ENCODE data around the gene SARM1. TPM values are rescaled to one million over a fixed set of nuclear protein-coding genes. Genes with fewer than 3 reads are reported as not detected.

Gene SARM1
- total and polyA plus RNA-seq, 5 donors from 2014 or later, result 7.2 to 21.7 (median 8.2) TPM

DNA sequence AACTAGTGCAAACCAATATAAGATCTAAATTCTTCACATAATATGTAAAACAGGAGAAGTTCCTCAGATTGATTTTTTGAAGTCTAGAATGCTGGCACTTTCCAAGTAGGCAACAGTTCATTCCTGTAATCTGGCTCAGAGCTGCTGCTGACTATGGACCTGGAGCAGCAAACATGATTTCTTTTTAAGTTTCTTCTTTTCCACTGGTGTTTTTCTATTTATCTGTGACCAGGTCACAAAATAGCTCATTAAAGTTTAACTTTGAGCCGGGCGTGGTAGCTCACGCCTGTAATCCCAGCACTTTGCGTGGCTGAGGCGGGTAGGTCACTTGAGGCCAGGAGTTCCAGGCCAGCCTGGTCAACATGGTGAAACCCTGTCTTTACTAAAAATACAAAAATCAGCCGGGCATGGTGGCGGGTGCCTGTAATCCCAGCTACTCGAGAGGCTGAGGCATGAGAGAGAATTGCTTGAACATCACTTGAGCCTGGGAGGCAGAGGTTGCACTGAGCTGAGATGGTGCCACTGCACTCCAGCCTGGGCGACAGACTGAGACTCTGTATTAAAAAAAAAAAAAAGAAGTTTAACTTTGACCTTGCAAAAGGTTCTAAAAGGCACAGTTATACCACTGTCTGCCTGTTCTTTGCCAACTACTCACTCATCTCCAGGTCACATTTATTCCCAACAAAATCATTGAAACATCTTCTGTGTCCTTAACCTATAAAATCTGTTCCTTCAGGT lies 72.6 kb downstream of the SARM1 start:
- Histone ChIP-seq H3K27ac (ENCODE audit: insufficient read depth, low read length, poor library complexity, severe bottlenecking) (no peak overlapping the region), H3K9me3 (ENCODE audit: control insufficient read depth in 2 of 2, low read length in 2 of 2) (no peaks in the 10 kb centered on the region), H3K4me3 (ENCODE audit: low read depth, low read length) (no peak overlapping the region), H3K27me3 (ENCODE audit: control insufficient read depth, insufficient read depth, low read length) (no peaks in the 10 kb centered on the region), H3K36me3 (ENCODE audit: control insufficient read depth, insufficient read depth, low read length) (no peaks in the 10 kb centered on the region), H3K4me1 (ENCODE audit: control insufficient read depth, insufficient read depth, low read length, poor library complexity, severe bottlenecking) (no peaks in the 10 kb centered on the region)
- no peak overlapping the region for H3K4me3 Mint-ChIP-seq
- H3K27me3 Mint-ChIP-seq, result peaks cover 35% of the 10 kb centered on the region
- H3K27ac Mint-ChIP-seq, result no peak overlapping the region
- ATAC-seq (ENCODE audit: low read depth in 2 of 2) (no peak), DNase-seq (no peak)
- no peaks in the 10 kb centered on the region for H3K9me3 Mint-ChIP-seq
- no peaks in the 10 kb centered on the region for H3K36me3 Mint-ChIP-seq
- no peaks in the 10 kb centered on the region for H3K4me1 Mint-ChIP-seq

DNA sequence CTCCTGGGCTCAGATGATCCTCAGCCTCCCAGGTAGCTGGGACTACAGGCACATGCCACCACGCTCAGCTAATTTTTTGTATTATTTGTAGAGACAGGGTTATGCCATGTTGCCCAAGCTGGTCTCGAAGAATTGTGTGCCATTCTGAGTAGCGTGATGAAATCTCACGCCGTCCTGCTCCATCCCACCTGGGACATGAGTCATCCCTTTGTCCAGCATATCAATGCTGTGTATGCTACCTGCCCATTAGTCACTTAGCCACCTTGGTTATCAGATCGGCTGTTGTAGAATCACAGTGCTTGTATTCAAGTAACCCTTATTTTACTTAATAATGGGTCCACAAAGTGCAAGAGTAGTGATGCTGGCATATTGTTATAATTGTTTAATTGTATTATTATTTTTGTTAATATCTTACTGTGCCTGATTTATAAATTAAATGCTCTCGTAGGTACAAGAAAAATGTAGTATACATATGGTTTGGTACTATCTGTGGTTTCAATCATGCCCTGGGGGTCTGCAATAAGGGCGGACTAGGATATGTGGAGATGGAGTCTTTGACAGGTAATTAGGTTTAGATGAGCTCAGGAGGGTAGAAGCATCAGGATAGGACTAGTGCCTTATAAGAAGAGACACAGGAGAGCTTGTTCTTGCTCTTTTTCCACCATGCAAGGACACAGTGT lies 75.4 kb downstream of the SARM1 start:
- H3K36me3 Mint-ChIP-seq, result no peaks in the 10 kb centered on the region
- H3K4me3 Mint-ChIP-seq, result no peak overlapping the region

DNA sequence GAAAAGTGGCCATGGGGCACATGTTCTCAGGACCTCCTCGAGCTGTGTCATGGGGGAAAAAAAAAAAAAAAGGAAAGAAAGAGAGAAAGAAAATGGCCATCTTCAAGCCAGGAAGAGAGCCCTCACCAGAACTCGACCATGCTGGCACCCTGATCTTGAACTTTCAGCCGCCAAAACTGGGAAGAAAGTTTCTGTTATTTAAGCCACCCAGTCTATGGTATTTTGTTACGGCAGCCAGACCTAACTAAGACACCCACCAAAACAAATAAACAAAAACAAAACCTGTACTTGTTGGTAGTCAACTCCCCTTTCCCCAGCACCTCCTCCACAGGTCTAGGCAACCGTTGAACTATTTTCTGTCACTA lies 75.9 kb downstream of the SARM1 start:
- H3K36me3 ChIP-seq (ENCODE audit: control insufficient read depth, insufficient read depth, low read length), result no peaks in the 10 kb centered on the region
- ATAC-seq (ENCODE audit: low read depth in 2 of 2) (no peak), DNase-seq (no peak)
- no peaks in the 10 kb centered on the region for H3K36me3 Mint-ChIP-seq
- no peaks in the 10 kb centered on the region for H3K9me3 ChIP-seq (ENCODE audit: control insufficient read depth in 2 of 2, low read length in 2 of 2)
- H3K27ac Mint-ChIP-seq, result no peak overlapping the region
- peaks cover 0 to 6% (median 0%) of the 10 kb centered on the region in 7 donors for H3K9me3 Mint-ChIP-seq
- H3K4me1 ChIP-seq (ENCODE audit: control insufficient read depth, insufficient read depth, low read length, poor library complexity, severe bottlenecking), result no peaks in the 10 kb centered on the region
- H3K27me3 Mint-ChIP-seq, result peaks cover 37% of the 10 kb centered on the region
- no peak overlapping the region for H3K4me3 Mint-ChIP-seq
- H3K4me3 ChIP-seq (ENCODE audit: low read depth, low read length), result no peak overlapping the region
- H3K27me3 ChIP-seq (ENCODE audit: control insufficient read depth, insufficient read depth, low read length), result no peaks in the 10 kb centered on the region
- no peaks in the 10 kb centered on the region for H3K4me1 Mint-ChIP-seq
- H3K27ac ChIP-seq (ENCODE audit: insufficient read depth, low read length, poor library complexity, severe bottlenecking), result no peak overlapping the region

More for the DNA sequence above, 75.4 kb downstream of the SARM1 start:
- no peaks in the 10 kb centered on the region for H3K9me3 ChIP-seq (ENCODE audit: control insufficient read depth in 2 of 2, low read length in 2 of 2)
- no peak for DNase-seq
- Mint-ChIP-seq H3K27me3 (peaks cover 37% of the 10 kb centered on the region), H3K27ac (no peak overlapping the region), H3K4me1 (no peaks in the 10 kb centered on the region), H3K9me3 (peaks cover 0 to 6% (median 0%) of the 10 kb centered on the region in 7 donors)
- no peak overlapping the region for H3K4me3 ChIP-seq (ENCODE audit: low read depth, low read length)
- H3K4me1 ChIP-seq (ENCODE audit: control insufficient read depth, insufficient read depth, low read length, poor library complexity, severe bottlenecking), result no peaks in the 10 kb centered on the region
- no peaks in the 10 kb centered on the region for H3K36me3 ChIP-seq (ENCODE audit: control insufficient read depth, insufficient read depth, low read length)
- H3K27me3 ChIP-seq (ENCODE audit: control insufficient read depth, insufficient read depth, low read length), result no peaks in the 10 kb centered on the region
- ATAC-seq (ENCODE audit: low read depth in 2 of 2), result no peak
- H3K27ac ChIP-seq (ENCODE audit: insufficient read depth, low read length, poor library complexity, severe bottlenecking), result no peak overlapping the region

DNA sequence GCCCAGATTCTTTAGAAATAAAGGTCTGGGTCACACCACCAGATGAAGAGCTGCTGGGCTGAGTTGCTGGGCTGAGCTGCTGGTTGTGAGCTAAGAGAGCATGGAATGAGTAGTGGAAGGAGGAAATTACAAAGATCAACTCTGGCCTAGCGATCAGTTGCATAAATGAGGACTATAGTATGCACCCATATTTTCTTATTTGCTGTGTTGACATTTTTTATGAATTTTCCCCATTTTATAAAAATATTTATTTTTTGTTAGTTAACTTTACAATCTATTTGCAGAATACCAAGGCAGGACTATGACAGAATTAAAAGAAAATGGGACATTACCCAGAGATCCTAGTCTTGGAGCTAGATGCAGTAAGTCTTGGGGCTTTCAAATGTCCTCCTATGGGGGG lies 78.4 kb downstream of the SARM1 start:
- Histone ChIP-seq H3K27ac (ENCODE audit: insufficient read depth, low read length, poor library complexity, severe bottlenecking) (no peak overlapping the region), H3K4me3 (ENCODE audit: low read depth, low read length) (no peak overlapping the region), H3K27me3 (ENCODE audit: control insufficient read depth, insufficient read depth, low read length) (no peaks in the 10 kb centered on the region), H3K9me3 (ENCODE audit: control insufficient read depth in 2 of 2, low read length in 2 of 2) (no peaks in the 10 kb centered on the region), H3K4me1 (ENCODE audit: control insufficient read depth, insufficient read depth, low read length, poor library complexity, severe bottlenecking) (no peaks in the 10 kb centered on the region), H3K36me3 (ENCODE audit: control insufficient read depth, insufficient read depth, low read length) (no peaks in the 10 kb centered on the region)
- Mint-ChIP-seq H3K4me3 (no peak overlapping the region), H3K4me1 (no peaks in the 10 kb centered on the region), H3K36me3 (no peaks in the 10 kb centered on the region), H3K9me3 (peaks cover 0 to 6% (median 0%) of the 10 kb centered on the region in 7 donors), H3K27ac (no peak overlapping the region), H3K27me3 (peaks cover 33% of the 10 kb centered on the region)
- no peak for DNase-seq
- no peak for ATAC-seq (ENCODE audit: low read depth in 2 of 2)

Other genes starting within 250 kb of the SARM1 start
- 4.1 TPM for gene TMEM97, start 52.5 kb upstream of the SARM1 start, total RNA-seq
- 1 to 10 TPM; 6.6 to 9.5 (median 7.5) TPM for gene TMEM97, start 52.5 kb upstream of the SARM1 start, polyA plus RNA-seq
- gene IFT20, start 36.2 kb upstream of the SARM1 start, total RNA-seq, result 44.1 TPM
- gene IFT20, start 36.2 kb upstream of the SARM1 start, polyA plus RNA-seq, result 10 to 100 TPM; 36.9 to 55.5 (median 44.4) TPM
- gene TNFAIP1, start 35.9 kb upstream of the SARM1 start, total RNA-seq, result 15.7 TPM
- gene TNFAIP1, start 35.9 kb upstream of the SARM1 start, polyA plus RNA-seq, result 10 to 100 TPM in 1 of 4 donors, 1 to 10 TPM in 3; 6.5 to 10.5 (median 8.8) TPM
- gene POLDIP2, start 14.2 kb upstream of the SARM1 start, total RNA-seq, result 29.4 TPM
- gene POLDIP2, start 14.2 kb upstream of the SARM1 start, polyA plus RNA-seq, result 10 to 100 TPM; 70.2 to 88.5 (median 74.7) TPM
- not detected for gene SEBOX, start 6.5 kb upstream of the SARM1 start, total RNA-seq
- not detected for gene SEBOX, start 6.5 kb upstream of the SARM1 start, polyA plus RNA-seq
- gene VTN, start 1.4 kb upstream of the SARM1 start, total RNA-seq, result not detected
- under 1 TPM in 3 of 4 donors, not detected in 1; 0.10 to 0.18 (median 0.17) TPM for gene VTN, start 1.4 kb upstream of the SARM1 start, polyA plus RNA-seq
- gene SLC46A1, start 34.5 kb downstream of the SARM1 start, total RNA-seq, result 0.89 TPM
- gene SLC46A1, start 34.5 kb downstream of the SARM1 start, polyA plus RNA-seq, result 1 to 10 TPM in 2 of 4 donors, under 1 TPM in 1, not detected in 1; 0.49 to 2.8 (median 1.9) TPM
- not detected for gene SLC13A2, start 102.0 kb downstream of the SARM1 start, total RNA-seq
- gene SLC13A2, start 102.0 kb downstream of the SARM1 start, polyA plus RNA-seq, result not detected
- gene FOXN1, start 134.7 kb downstream of the SARM1 start, total RNA-seq, result not detected
- gene FOXN1, start 134.7 kb downstream of the SARM1 start, polyA plus RNA-seq, result not detected
- 66.9 TPM for gene UNC119, start 180.9 kb downstream of the SARM1 start, total RNA-seq
- 10 to 100 TPM; 29.5 to 35.0 (median 31.2) TPM for gene UNC119, start 180.9 kb downstream of the SARM1 start, polyA plus RNA-seq
- 59.7 TPM for gene PIGS, start 199.8 kb downstream of the SARM1 start, total RNA-seq
- 10 to 100 TPM; 53.3 to 82.6 (median 67.1) TPM for gene PIGS, start 199.8 kb downstream of the SARM1 start, polyA plus RNA-seq
- gene ALDOC, start 205.2 kb downstream of the SARM1 start, total RNA-seq, result 33.0 TPM
- 100 to 1,000 TPM in 1 of 4 donors, 10 to 100 TPM in 3; 68.2 to 109 (median 92.4) TPM for gene ALDOC, start 205.2 kb downstream of the SARM1 start, polyA plus RNA-seq
- gene SPAG5, start 227.3 kb downstream of the SARM1 start, total RNA-seq, result 37.7 TPM
- 1 to 10 TPM in 3 of 4 donors, under 1 TPM in 1; 0.84 to 2.2 (median 1.8) TPM for gene SPAG5, start 227.3 kb downstream of the SARM1 start, polyA plus RNA-seq
- gene RSKR, start 242.5 kb downstream of the SARM1 start, total RNA-seq, result 15.2 TPM
- gene RSKR, start 242.5 kb downstream of the SARM1 start, polyA plus RNA-seq, result under 1 TPM in 3 of 4 donors, not detected in 1; 0.08 to 0.78 (median 0.10) TPM

Measured in CD4-positive, CD25-positive, alpha-beta regulatory T cell (primary cell).